K562 (cell line): ENCODE measurements around the gene WIPF1. TPM values are rescaled to one million over a fixed set of nuclear protein-coding genes. Genes with fewer than 3 reads are reported as not detected.

ENCODE experiments used
- ATF7 ChIP-seq: fragments of 450-650 bp; IDR thresholded peaks from 2 replicates; pipeline ENCODE4 v1.7.1; 2014; ENCODE audit warnings: mild to moderate bottlenecking, moderate library complexity
- CBX5 ChIP-seq: IDR thresholded peaks from 2 replicates; pipeline ENCODE4 v1.6.1; 2014; ENCODE audit warnings: low read depth, borderline replicate concordance
- DACH1 ChIP-seq: fragments of 450-650 bp; IDR thresholded peaks from 2 replicates; pipeline ENCODE4 v1.6.1; 2018; ENCODE audit not compliant: partially characterized antibody
- EHMT2 ChIP-seq: fragments of 450-650 bp; IDR thresholded peaks from 2 replicates; pipeline ENCODE4 v1.6.1; 2018; ENCODE audit warnings: antibody characterized with exemption
- ETV5 ChIP-seq: sonication (generic); formaldehyde crosslinking; IDR thresholded peaks from 2 replicates; pipeline ENCODE4 v1.4.0; 2020; ENCODE audit warnings: low read depth, mild to moderate bottlenecking, missing genetic modification reagents
- GABPA ChIP-seq: fragments of 200-800 bp; sonication (Bioruptor generic); conservative IDR thresholded peaks from 2 replicates; pipeline ENCODE4 v1.6.1; 2016; ENCODE audit warnings: low read depth, missing genetic modification characterization, missing compliant biosample characterization
- HOMEZ ChIP-seq: fragments of 250-450 bp; sonication (Bioruptor Pico); IDR thresholded peaks from 2 replicates; pipeline ENCODE4 v1.4.0; 2020; ENCODE audit warnings: mild to moderate bottlenecking, moderate library complexity
- MECOM ChIP-seq: fragments of 250-450 bp; sonication (Bioruptor Pico); IDR thresholded peaks from 2 replicates; pipeline ENCODE4 v1.8.0; 2022; ENCODE audit warnings: inconsistent platforms
- POU5F1 ChIP-seq: fragments of 150-350 bp; IDR thresholded peaks from 2 replicates; pipeline ENCODE4 v1.6.1; 2014; ENCODE audit warnings: borderline replicate concordance, low read length, low read depth, mild to moderate bottlenecking; ENCODE audit not compliant: partially characterized antibody
- PTTG1 ChIP-seq: fragments of 450-650 bp; IDR thresholded peaks from 2 replicates; pipeline ENCODE4 v1.6.1; 2016; ENCODE audit warnings: low read depth, mild to moderate bottlenecking, missing genetic modification characterization, missing compliant biosample characterization
- SMAD1 ChIP-seq: fragments of 150-350 bp; IDR thresholded peaks from 2 replicates; pipeline ENCODE4 v1.6.1; 2014; ENCODE audit warnings: low read length, low read depth; ENCODE audit not compliant: partially characterized antibody
- SMARCE1 ChIP-seq: fragments of 450-650 bp; IDR thresholded peaks from 2 replicates; pipeline ENCODE4 v1.7.1; 2016; ENCODE audit warnings: mild to moderate bottlenecking
- SP2 ChIP-seq: IDR thresholded peaks from 2 replicates; pipeline ENCODE4 v1.6.1; 2011; ENCODE audit warnings: mild to moderate bottlenecking, low read depth, low read length, moderate library complexity; ENCODE audit not compliant: poor library complexity, severe bottlenecking; ENCODE audit errors: extremely low read depth
- SRF ChIP-seq, 2 experiments: fragments of 250-450, 450-650 bp in 1 of 2; sonication (Bioruptor Pico) in 1 of 2; sonication (generic) in 1 of 2; formaldehyde crosslinking; IDR thresholded peaks; 2 replicates each; pipeline versions ENCODE4 v1.5.0 to v1.5.1; 2020 to 2022; ENCODE audit warnings: mild to moderate bottlenecking in 1 of 2, missing genetic modification reagents in 1 of 2
- TAF15 ChIP-seq: fragments of 200-400 bp; formaldehyde crosslinking; IDR thresholded peaks from 2 replicates; pipeline ENCODE4 v1.6.1; 2017; ENCODE audit warnings: mild to moderate bottlenecking, low read depth, low read length, moderate library complexity
- XRCC3 ChIP-seq: fragments of 450-650 bp; IDR thresholded peaks from 2 replicates; pipeline ENCODE4 v1.6.1; 2017; ENCODE audit warnings: mild to moderate bottlenecking, moderate library complexity
- ZFP30 ChIP-seq: fragments of 250-450 bp; sonication (Bioruptor Pico); IDR thresholded peaks from 2 replicates; pipeline ENCODE4 v1.8.0; 2022; ENCODE audit warnings: moderate library complexity, mild to moderate bottlenecking, inconsistent platforms, borderline replicate concordance
- ZKSCAN8 ChIP-seq: fragments of 200-800 bp; sonication (Bioruptor generic); IDR thresholded peaks from 2 replicates; pipeline ENCODE4 v1.6.1; 2016; ENCODE audit warnings: missing genetic modification characterization, missing compliant biosample characterization
- ZMIZ1 ChIP-seq, 2 experiments: fragments of 150-350 bp in 1 of 2; IDR thresholded peaks; 2 replicates each; pipeline ENCODE4 v1.6.1; 2012 to 2016; ENCODE audit warnings: low read depth in 2 of 2, low read length in 2 of 2, mild to moderate bottlenecking in 1 of 2, moderate library complexity in 1 of 2
- ZNF253 ChIP-seq: fragments of 250-450 bp; sonication (Bioruptor Pico); conservative IDR thresholded peaks from 2 replicates; pipeline ENCODE4 v1.6.1; 2021; ENCODE audit warnings: mild to moderate bottlenecking
- ZNF3 ChIP-seq: fragments of 250-450 bp; sonication (Bioruptor Pico); IDR thresholded peaks from 2 replicates; pipeline ENCODE4 v1.5.0; 2021; ENCODE audit warnings: mild to moderate bottlenecking, moderate library complexity
- ZNF583 ChIP-seq: fragments of 250-450 bp; sonication (Bioruptor Pico); IDR thresholded peaks from 2 replicates; pipeline ENCODE4 v1.4.0; 2020
- ZNF589 ChIP-seq: fragments of 200-800 bp; sonication (Bioruptor generic); IDR thresholded peaks from 2 replicates; pipeline ENCODE4 v1.6.1; 2016; ENCODE audit warnings: low read depth, missing genetic modification characterization, missing compliant biosample characterization
- ZNF696 ChIP-seq: fragments of 250-450 bp; sonication (Bioruptor Pico); conservative IDR thresholded peaks from 2 replicates; pipeline ENCODE4 v1.4.0; 2020; ENCODE audit warnings: mild to moderate bottlenecking, moderate library complexity
- ZNF75A ChIP-seq: fragments of 450-650 bp; formaldehyde crosslinking; IDR thresholded peaks from 2 replicates; pipeline ENCODE4 v1.4.0; 2020; ENCODE audit warnings: mild to moderate bottlenecking
- polyA plus RNA-seq, 8 experiments: library from polyadenylated mRNA; depleted of rRNA in 4 of 8; stranded (reverse) in 5 of 8; unstranded in 3 of 8; fragments of >200 nt; fragmentation: Nextera tagmentation in 2 of 8; fragmentation: Illumina TruSeq in 1 of 8; extraction: Ambion mirVana in 2 of 8; extraction: Trizol in 1 of 8; gene quantifications; 2 replicates each; pipeline versions ENCODE4 v1.2.1 to v1.2.3, GENCODE V29; 2011 to 2014; ENCODE audit warnings: inconsistent platforms in 1 of 8, missing spikeins in 1 of 8
- total RNA-seq, 7 experiments: library from RNA; depleted of rRNA in 6 of 7; stranded (reverse); fragments of >200 nt in 6 of 7; fragmentation: Illumina TruSeq in 2 of 7; extraction: Trizol in 2 of 7; gene quantifications; 2 replicates each; pipeline versions ENCODE4 v1.2.1 to v1.2.3, GENCODE V29; 2011 to 2021; ENCODE audit warnings: low replicate concordance in 1 of 7

WIPF1 gene
- total and polyA plus RNA-seq, 9 of the 15 experiments (the other 6 are each of a cell fraction or from before 2014, with no cell fraction given) = 0.54 to 4.9 (median 2.4) TPM

- TF ChIP-seq SMAD1 = no peak
- no peak for TF ChIP-seq TAF15
- no peak for TF ChIP-seq ZFP30 (CRISPR knock-in tag)
- no peak for TF ChIP-seq POU5F1
- no peak for TF ChIP-seq ZNF583 (CRISPR knock-in tag)
- TF ChIP-seq ZNF253 (CRISPR knock-in tag) = no peak
- TF ChIP-seq HOMEZ (CRISPR knock-in tag) = no peak
- 0 out of 2 replicates have a peak, but pooled peaks have one; percentile 49 for TF ChIP-seq ETV5 (CRISPR knock-in tag)
- no peak for TF ChIP-seq SMARCE1
- TF ChIP-seq ZNF589 (CRISPR knock-in tag) = peak; percentile 35; the same call in 1 of the 2 replicates
- TF ChIP-seq MECOM (CRISPR knock-in tag) = no peak
- 0 out of 2 replicates have a peak, but pooled peaks have one; percentile 18 for TF ChIP-seq PTTG1 (tag)
- no peak for TF ChIP-seq CBX5
- 0 out of 2 replicates have a peak, but pooled peaks have one; percentile 34 for TF ChIP-seq ZKSCAN8 (CRISPR knock-in tag)
- no peak for TF ChIP-seq SRF (CRISPR knock-in tag; IDR thresholded peaks at IDR 0.05)
- TF ChIP-seq DACH1 = no peak
- no peak for TF ChIP-seq ZMIZ1 (IDR thresholded peaks at IDR 0.05; ENCODE audit: low read depth in 2 of 2, low read length in 2 of 2)
- no peak for TF ChIP-seq XRCC3
- TF ChIP-seq EHMT2 = no peak
- TF ChIP-seq SP2 = no peak
- no peak for TF ChIP-seq ZNF3 (CRISPR knock-in tag)
- TF ChIP-seq ZNF696 = no peak
- no peak for TF ChIP-seq ZNF75A (CRISPR knock-in tag)
- no peak for TF ChIP-seq ATF7
- peak; percentile 37 for TF ChIP-seq GABPA (tag)
These were observed at the start of gene WIPF1 (continued) for GRCh38 chr2:174597345-174598047.
